K562 (cell line): ENCODE data around the gene CENPU.

Source experiments
- ARID2 ChIP-seq: fragments of 450-650 bp; IDR thresholded peaks from 2 replicates; pipeline ENCODE4 v1.6.1; 2017; ENCODE audit warnings: antibody characterized with exemption, mild to moderate bottlenecking
- C11orf30 ChIP-seq: fragments of 450-650 bp; IDR thresholded peaks from 2 replicates; pipeline ENCODE4 v1.6.1; 2016; ENCODE audit warnings: low read depth, mild to moderate bottlenecking
- ELF4 ChIP-seq: fragments of 450-650 bp; formaldehyde crosslinking; IDR thresholded peaks from 2 replicates; pipeline ENCODE4 v1.4.0; 2022; ENCODE audit warnings: missing genetic modification characterization
- POLR2A ChIP-seq: fragments of 450-650 bp; conservative IDR thresholded peaks from 2 replicates; pipeline ENCODE4 v1.6.1; 2016
- PTBP1 ChIP-seq: fragments of 200-400 bp; formaldehyde crosslinking; IDR thresholded peaks from 2 replicates; pipeline ENCODE4 v1.6.1; 2017; ENCODE audit warnings: low read depth, low read length
- SMAD3 ChIP-seq: fragments of 450-650 bp; formaldehyde crosslinking; conservative IDR thresholded peaks from 2 replicates; pipeline ENCODE4 v1.4.0; 2020; ENCODE audit warnings: mild to moderate bottlenecking
- ZNF561 ChIP-seq: fragments of 450-650 bp; formaldehyde crosslinking; conservative IDR thresholded peaks from 2 replicates; pipeline ENCODE4 v1.4.0; 2020; ENCODE audit warnings: mild to moderate bottlenecking, moderate library complexity
- ZNF785 ChIP-seq: fragments of 250-450 bp; sonication (Bioruptor Pico); IDR thresholded peaks from 2 replicates; pipeline ENCODE4 v1.4.0; 2020; ENCODE audit warnings: mild to moderate bottlenecking
- TF ChIP-seq, protein P1 (sequence below): fragments of 200-600 bp; sonication (generic); IDR thresholded peaks from one replicate; pipeline ENCODE4 v1.6.1; 2012; ENCODE audit warnings: mild to moderate bottlenecking, low read depth, low read length, inconsistent platforms
- TF ChIP-seq, protein P2 (sequence below), 3 experiments: IDR thresholded peaks in 2 of 3; conservative IDR thresholded peaks in 1 of 3; 2 replicates each; pipeline ENCODE4 v1.5.1; 2011 to 2012; ENCODE audit warnings: low read length in 3 of 3, mild to moderate bottlenecking in 3 of 3, control low read depth in 2 of 3, improper control_type of control experiment in 1 of 3, inconsistent platforms in 1 of 3, low read depth in 1 of 3, mixed read lengths in 1 of 3, moderate library complexity in 1 of 3; ENCODE audit not compliant: insufficient read depth in 2 of 3
- TF ChIP-seq, protein P3 (sequence below): fragments of 250-450 bp; sonication (Bioruptor Pico); IDR thresholded peaks from 2 replicates; pipeline ENCODE4 v1.8.0; 2021; ENCODE audit warnings: borderline replicate concordance, mild to moderate bottlenecking, moderate library complexity; ENCODE audit not compliant: poor library complexity, severe bottlenecking
- TF ChIP-seq, protein P4 (sequence below): fragments of 250-450 bp; sonication (Bioruptor Pico); IDR thresholded peaks from 2 replicates; pipeline ENCODE4 v1.5.0; 2020; ENCODE audit warnings: mild to moderate bottlenecking
- TF ChIP-seq, protein P5 (sequence below): sonication (generic); formaldehyde crosslinking; IDR thresholded peaks from 2 replicates; pipeline ENCODE4 v1.8.0; 2022; ENCODE audit warnings: missing genetic modification reagents, mild to moderate bottlenecking, borderline replicate concordance

DNA sequence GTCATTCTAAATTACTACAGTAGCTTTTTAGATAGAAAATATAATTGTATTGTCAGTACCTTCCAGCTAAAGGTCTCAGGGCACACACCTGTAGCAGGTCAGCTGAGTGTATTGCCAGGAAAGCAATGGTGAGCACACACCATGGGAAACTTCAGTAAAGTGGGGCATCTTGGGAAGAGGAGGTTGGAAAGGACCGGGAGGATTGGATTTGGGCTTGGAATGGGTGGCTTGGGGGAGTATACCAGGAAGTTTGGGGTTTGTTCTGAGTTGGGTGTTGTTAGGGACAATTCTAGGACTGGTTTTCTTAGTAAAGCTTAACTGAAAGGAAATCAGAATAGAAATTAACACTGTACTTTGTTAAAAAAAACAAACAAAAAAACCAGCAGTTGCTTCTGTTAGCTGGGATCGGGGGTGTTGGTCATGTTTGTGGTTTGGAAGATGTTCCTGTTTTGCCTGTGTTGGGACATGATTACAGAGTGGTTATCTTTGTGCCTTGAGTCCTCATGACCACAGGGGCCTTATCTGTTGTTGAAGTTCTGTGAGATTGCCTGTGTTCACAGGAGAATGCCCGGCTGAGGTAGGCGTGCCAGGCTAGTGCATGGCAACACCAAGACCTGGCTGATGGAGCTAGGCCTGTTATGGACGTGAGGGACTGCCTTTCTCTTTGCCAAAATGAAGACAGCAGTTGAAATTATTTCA is 49.3 kb downstream of the CENPU start:
- TF ChIP-seq, protein P1, sequence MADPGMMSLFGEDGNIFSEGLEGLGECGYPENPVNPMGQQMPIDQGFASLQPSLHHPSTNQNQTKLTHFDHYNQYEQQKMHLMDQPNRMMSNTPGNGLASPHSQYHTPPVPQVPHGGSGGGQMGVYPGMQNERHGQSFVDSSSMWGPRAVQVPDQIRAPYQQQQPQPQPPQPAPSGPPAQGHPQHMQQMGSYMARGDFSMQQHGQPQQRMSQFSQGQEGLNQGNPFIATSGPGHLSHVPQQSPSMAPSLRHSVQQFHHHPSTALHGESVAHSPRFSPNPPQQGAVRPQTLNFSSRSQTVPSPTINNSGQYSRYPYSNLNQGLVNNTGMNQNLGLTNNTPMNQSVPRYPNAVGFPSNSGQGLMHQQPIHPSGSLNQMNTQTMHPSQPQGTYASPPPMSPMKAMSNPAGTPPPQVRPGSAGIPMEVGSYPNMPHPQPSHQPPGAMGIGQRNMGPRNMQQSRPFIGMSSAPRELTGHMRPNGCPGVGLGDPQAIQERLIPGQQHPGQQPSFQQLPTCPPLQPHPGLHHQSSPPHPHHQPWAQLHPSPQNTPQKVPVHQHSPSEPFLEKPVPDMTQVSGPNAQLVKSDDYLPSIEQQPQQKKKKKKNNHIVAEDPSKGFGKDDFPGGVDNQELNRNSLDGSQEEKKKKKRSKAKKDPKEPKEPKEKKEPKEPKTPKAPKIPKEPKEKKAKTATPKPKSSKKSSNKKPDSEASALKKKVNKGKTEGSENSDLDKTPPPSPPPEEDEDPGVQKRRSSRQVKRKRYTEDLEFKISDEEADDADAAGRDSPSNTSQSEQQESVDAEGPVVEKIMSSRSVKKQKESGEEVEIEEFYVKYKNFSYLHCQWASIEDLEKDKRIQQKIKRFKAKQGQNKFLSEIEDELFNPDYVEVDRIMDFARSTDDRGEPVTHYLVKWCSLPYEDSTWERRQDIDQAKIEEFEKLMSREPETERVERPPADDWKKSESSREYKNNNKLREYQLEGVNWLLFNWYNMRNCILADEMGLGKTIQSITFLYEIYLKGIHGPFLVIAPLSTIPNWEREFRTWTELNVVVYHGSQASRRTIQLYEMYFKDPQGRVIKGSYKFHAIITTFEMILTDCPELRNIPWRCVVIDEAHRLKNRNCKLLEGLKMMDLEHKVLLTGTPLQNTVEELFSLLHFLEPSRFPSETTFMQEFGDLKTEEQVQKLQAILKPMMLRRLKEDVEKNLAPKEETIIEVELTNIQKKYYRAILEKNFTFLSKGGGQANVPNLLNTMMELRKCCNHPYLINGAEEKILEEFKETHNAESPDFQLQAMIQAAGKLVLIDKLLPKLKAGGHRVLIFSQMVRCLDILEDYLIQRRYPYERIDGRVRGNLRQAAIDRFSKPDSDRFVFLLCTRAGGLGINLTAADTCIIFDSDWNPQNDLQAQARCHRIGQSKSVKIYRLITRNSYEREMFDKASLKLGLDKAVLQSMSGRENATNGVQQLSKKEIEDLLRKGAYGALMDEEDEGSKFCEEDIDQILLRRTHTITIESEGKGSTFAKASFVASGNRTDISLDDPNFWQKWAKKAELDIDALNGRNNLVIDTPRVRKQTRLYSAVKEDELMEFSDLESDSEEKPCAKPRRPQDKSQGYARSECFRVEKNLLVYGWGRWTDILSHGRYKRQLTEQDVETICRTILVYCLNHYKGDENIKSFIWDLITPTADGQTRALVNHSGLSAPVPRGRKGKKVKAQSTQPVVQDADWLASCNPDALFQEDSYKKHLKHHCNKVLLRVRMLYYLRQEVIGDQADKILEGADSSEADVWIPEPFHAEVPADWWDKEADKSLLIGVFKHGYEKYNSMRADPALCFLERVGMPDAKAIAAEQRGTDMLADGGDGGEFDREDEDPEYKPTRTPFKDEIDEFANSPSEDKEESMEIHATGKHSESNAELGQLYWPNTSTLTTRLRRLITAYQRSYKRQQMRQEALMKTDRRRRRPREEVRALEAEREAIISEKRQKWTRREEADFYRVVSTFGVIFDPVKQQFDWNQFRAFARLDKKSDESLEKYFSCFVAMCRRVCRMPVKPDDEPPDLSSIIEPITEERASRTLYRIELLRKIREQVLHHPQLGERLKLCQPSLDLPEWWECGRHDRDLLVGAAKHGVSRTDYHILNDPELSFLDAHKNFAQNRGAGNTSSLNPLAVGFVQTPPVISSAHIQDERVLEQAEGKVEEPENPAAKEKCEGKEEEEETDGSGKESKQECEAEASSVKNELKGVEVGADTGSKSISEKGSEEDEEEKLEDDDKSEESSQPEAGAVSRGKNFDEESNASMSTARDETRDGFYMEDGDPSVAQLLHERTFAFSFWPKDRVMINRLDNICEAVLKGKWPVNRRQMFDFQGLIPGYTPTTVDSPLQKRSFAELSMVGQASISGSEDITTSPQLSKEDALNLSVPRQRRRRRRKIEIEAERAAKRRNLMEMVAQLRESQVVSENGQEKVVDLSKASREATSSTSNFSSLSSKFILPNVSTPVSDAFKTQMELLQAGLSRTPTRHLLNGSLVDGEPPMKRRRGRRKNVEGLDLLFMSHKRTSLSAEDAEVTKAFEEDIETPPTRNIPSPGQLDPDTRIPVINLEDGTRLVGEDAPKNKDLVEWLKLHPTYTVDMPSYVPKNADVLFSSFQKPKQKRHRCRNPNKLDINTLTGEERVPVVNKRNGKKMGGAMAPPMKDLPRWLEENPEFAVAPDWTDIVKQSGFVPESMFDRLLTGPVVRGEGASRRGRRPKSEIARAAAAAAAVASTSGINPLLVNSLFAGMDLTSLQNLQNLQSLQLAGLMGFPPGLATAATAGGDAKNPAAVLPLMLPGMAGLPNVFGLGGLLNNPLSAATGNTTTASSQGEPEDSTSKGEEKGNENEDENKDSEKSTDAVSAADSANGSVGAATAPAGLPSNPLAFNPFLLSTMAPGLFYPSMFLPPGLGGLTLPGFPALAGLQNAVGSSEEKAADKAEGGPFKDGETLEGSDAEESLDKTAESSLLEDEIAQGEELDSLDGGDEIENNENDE: no peak
- TF ChIP-seq PTBP1 (no peak), ELF4 (CRISPR knock-in tag) (peak; percentile 88), ARID2 (no peak), POLR2A (no peak), ZNF785 (CRISPR knock-in tag) (no peak), SMAD3 (CRISPR knock-in tag) (peak; percentile 88), ZNF561 (CRISPR knock-in tag) (no peak), C11orf30 (no peak)
- TF ChIP-seq, protein P2, sequence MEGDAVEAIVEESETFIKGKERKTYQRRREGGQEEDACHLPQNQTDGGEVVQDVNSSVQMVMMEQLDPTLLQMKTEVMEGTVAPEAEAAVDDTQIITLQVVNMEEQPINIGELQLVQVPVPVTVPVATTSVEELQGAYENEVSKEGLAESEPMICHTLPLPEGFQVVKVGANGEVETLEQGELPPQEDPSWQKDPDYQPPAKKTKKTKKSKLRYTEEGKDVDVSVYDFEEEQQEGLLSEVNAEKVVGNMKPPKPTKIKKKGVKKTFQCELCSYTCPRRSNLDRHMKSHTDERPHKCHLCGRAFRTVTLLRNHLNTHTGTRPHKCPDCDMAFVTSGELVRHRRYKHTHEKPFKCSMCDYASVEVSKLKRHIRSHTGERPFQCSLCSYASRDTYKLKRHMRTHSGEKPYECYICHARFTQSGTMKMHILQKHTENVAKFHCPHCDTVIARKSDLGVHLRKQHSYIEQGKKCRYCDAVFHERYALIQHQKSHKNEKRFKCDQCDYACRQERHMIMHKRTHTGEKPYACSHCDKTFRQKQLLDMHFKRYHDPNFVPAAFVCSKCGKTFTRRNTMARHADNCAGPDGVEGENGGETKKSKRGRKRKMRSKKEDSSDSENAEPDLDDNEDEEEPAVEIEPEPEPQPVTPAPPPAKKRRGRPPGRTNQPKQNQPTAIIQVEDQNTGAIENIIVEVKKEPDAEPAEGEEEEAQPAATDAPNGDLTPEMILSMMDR (IDR thresholded peaks at IDR 0.05 in 2 of 3, conservative IDR thresholded peaks at IDR 0.05 in 1 of 3; ENCODE audit: insufficient read depth in 2 of 3, low read depth in 1 of 3, low read length in 3 of 3): no peak
- TF ChIP-seq, protein P3, sequence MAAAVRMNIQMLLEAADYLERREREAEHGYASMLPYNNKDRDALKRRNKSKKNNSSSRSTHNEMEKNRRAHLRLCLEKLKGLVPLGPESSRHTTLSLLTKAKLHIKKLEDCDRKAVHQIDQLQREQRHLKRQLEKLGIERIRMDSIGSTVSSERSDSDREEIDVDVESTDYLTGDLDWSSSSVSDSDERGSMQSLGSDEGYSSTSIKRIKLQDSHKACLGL: no peak
- TF ChIP-seq, protein P4, sequence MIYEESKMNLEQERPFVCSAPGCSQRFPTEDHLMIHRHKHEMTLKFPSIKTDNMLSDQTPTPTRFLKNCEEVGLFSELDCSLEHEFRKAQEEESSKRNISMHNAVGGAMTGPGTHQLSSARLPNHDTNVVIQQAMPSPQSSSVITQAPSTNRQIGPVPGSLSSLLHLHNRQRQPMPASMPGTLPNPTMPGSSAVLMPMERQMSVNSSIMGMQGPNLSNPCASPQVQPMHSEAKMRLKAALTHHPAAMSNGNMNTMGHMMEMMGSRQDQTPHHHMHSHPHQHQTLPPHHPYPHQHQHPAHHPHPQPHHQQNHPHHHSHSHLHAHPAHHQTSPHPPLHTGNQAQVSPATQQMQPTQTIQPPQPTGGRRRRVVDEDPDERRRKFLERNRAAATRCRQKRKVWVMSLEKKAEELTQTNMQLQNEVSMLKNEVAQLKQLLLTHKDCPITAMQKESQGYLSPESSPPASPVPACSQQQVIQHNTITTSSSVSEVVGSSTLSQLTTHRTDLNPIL: no peak
- TF ChIP-seq, protein P5, sequence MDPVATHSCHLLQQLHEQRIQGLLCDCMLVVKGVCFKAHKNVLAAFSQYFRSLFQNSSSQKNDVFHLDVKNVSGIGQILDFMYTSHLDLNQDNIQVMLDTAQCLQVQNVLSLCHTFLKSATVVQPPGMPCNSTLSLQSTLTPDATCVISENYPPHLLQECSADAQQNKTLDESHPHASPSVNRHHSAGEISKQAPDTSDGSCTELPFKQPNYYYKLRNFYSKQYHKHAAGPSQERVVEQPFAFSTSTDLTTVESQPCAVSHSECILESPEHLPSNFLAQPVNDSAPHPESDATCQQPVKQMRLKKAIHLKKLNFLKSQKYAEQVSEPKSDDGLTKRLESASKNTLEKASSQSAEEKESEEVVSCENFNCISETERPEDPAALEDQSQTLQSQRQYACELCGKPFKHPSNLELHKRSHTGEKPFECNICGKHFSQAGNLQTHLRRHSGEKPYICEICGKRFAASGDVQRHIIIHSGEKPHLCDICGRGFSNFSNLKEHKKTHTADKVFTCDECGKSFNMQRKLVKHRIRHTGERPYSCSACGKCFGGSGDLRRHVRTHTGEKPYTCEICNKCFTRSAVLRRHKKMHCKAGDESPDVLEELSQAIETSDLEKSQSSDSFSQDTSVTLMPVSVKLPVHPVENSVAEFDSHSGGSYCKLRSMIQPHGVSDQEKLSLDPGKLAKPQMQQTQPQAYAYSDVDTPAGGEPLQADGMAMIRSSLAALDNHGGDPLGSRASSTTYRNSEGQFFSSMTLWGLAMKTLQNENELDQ (CRISPR knock-in tag): no peak
